Activated CD4-positive, alpha-beta T cell treated with anti-CD3 and anti-CD28 coated beads for 36 hours (primary cell): ENCODE results near the gene IL21. TPM values are rescaled to one million over a fixed set of nuclear protein-coding genes. Genes with fewer than 3 reads are reported as not detected.
A peak's percentile ranks its signal among the peaks of the same experiment; 100 is the strongest.
"Not testable (repeated sequence)": the region's sequence is repeated elsewhere in the genome, so short reads cannot be mapped to it uniquely, and the experiment has no call there.

Experiments used
- ATAC-seq: fragments of 200-7000 bp; cut with Tn5 transposase; one replicate; pipeline ENCODE4 v1.10.0; 2021; ENCODE audit warnings: mild to moderate bottlenecking, moderate library complexity
- CTCF ChIA-PET: fragments of 350-600 bp; sonication (Branson Sonifier 250); formaldehyde crosslinking; loops from one replicate; lab custom pipeline; 2021; ENCODE audit warnings: antibody characterized with exemption; lab: Charles Lee
- POLR2A ChIA-PET: fragments of 350-600 bp; sonication (Branson Sonifier 250); formaldehyde crosslinking; loops from one replicate; lab custom pipeline; 2021; ENCODE audit warnings: antibody characterized with exemption, inconsistent platforms; lab: Charles Lee
- DNase-seq: peaks from one replicate; pipeline ENCODE4 v3.0.0-alpha.2; 2020
- H3K27ac Mint-ChIP-seq: one replicate; pipeline ENCODE4 v1.8.0; 2021; ENCODE audit warnings: mixed read lengths
- H3K27me3 Mint-ChIP-seq: one replicate; pipeline ENCODE4 v1.8.0; 2021; ENCODE audit warnings: mixed read lengths
- H3K36me3 Mint-ChIP-seq: one replicate; pipeline ENCODE4 v1.8.0; 2021; ENCODE audit warnings: low read depth, mixed read lengths
- H3K4me1 Mint-ChIP-seq: one replicate; pipeline ENCODE4 v1.8.0; 2021; ENCODE audit warnings: mixed read lengths
- H3K4me3 Mint-ChIP-seq: one replicate; pipeline ENCODE4 v1.8.0; 2021; ENCODE audit warnings: mild to moderate bottlenecking, moderate library complexity, mixed read lengths
- H3K9me3 Mint-ChIP-seq: one replicate; pipeline ENCODE4 v1.8.0; 2021; ENCODE audit warnings: low read depth, mixed read lengths
- intact Hi-C, 2 experiments: fragments of 100-400 bp; cut with DNase I in 1 of 2; cut with micrococcal nuclease in 1 of 2; formaldehyde crosslinking; loops; one replicate each; pipeline versions ENCODE4 v1.14.2 to v1.15.1; 2022 to 2024; cut with DNase I, micrococcal nuclease
- total RNA-seq, 2 experiments: library from RNA; stranded (reverse); gene quantifications; one replicate each; pipeline ENCODE4 v1.2.3, GENCODE V29; 2021

The IL21 gene
- total RNA-seq, 2 experiments from 2014 or later = 50.0 to 65.1 TPM

GRCh38 chr4:122584519-122584918, 36.3 kb downstream of the IL21 start:
- Mint-ChIP-seq H3K36me3 (no peaks in the 10 kb centered on the region), H3K27ac (peak overlapping the region; percentile 92), H3K9me3 (no peaks in the 10 kb centered on the region), H3K4me3 (peak overlapping the region; percentile 44), H3K4me1 (peaks cover 57% of the 10 kb centered on the region), H3K27me3 (no peaks in the 10 kb centered on the region)
- ATAC-seq = peak; percentile 93
- intact Hi-C loops = loop anchor here in 1 of 2 experiments (1.0 to 2.0 kb wide), 3 partner anchors 18 to 338 kb away; partner anchors contain the start of genes IL21 and NUDT6
- ChIA-PET POLR2A (interaction anchor here (0.6 to 0.9 kb wide), 2 partner anchors 18 to 148 kb away, joined by 3 read pairs; partner anchors contain the start of gene BBS12), CTCF (interaction anchor here (0.9 to 2.5 kb wide), 6 partner anchors 18 to 330 kb away, joined by 3 to 12 read pairs (median 4); no protein-coding TSS in a partner anchor)
- DNase-seq = peak; percentile 33

DNA sequence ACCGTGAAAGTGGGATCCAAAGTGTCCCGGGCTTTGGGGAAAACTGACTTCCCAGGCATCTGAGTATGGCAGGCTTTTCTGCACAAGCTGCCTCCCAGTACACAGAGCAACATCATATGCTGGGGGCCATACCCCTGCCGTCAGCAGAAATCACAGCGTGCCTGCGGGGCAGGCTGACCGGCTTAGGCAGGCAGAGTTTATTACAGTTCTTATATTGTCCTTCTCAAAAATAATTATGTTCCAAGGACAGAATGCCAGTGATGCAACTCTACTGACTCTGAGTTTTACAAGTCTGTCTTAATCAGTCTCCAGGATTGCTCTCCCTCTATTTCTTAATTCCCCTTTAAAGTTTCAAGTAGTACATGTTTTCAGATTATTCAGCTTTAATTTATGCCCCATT, 37.0 kb downstream of the IL21 start:
- H3K4me3 Mint-ChIP-seq = peak overlapping the region; percentile 44
- intact Hi-C loops = loop anchor here in 1 of 2 experiments (1.0 to 2.0 kb wide), 3 partner anchors 18 to 339 kb away; partner anchors contain the start of genes IL21 and NUDT6
- DNase-seq (no peak), ATAC-seq (no peak)
- ChIA-PET CTCF (interaction anchor here (0.9 to 2.5 kb wide), 7 partner anchors 17 to 330 kb away, joined by 3 to 12 read pairs (median 4); no protein-coding TSS in a partner anchor), POLR2A (interaction anchor here (0.9 kb wide), 1 partner anchor 149 kb away, joined by 3 read pairs; the partner anchor contains the start of gene BBS12)
- H3K4me1 Mint-ChIP-seq = peaks cover 63% of the 10 kb centered on the region
- H3K27me3 Mint-ChIP-seq = no peaks in the 10 kb centered on the region
- H3K9me3 Mint-ChIP-seq = no peaks in the 10 kb centered on the region
- peak overlapping the region; percentile 92 for H3K27ac Mint-ChIP-seq
- H3K36me3 Mint-ChIP-seq = no peaks in the 10 kb centered on the region

DNA sequence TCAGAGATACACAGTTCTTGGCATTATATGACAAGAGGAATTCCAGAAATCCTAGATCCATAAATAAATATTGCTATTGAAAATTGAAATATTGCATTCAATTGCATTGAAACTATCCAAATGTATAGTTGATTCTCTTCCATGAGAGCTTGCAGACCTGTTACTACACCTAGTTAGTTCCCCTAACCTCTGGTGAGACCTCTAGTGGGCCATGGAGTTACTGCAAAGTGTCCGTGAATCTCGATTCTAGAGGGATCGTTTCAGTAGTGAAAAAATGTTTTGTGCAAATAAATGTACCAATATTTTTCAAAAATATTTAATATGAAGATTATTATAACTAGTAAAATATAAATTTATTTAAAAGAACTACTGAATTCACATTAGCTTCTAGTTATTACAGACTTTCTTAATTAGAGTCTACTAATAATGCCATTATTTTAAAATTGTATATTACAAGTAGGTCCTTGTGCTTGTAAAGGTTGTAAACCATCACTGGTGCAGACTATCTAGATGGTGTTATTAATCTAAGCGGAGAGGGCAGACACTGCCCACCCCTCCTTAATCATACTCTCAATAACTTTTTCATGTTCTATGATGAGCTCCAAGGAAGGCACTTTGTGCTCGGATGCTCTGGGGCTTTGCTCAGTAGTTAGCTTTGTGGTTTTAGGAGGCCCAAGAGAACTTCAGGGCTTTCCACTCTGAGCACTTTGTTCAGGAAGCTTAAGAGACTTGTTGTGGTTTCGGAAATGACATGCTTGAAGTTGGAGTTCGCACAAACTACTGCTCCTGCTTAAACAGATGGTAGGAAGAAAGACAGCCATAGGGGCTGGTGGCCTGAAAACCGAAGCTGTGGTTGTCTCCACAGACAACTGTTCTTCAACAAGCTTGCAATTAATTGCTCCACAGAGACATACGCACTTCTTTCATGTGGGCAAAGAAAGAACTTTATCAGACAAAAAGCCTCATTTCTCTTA, 42.8 kb downstream of the IL21 start:
- intact Hi-C loops = loop anchor here (1.0 to 5.0 kb wide), 14 partner anchors 36 to 678 kb away; partner anchors contain the start of genes BLTP1 (in 2 of the 2), IL2 (in 1 of the 2) and NUDT6 (in 1 of the 2)
- peaks cover 13% of the 10 kb centered on the region for H3K36me3 Mint-ChIP-seq
- CTCF ChIA-PET = interaction anchor here (0.6 to 3.8 kb wide), 87 partner anchors 9 to 1410 kb away, joined by 3 to 42 read pairs (median 4); partner anchors contain the start of genes BBS12, BBS7, IL2 and NUDT6
- POLR2A ChIA-PET = interaction anchor here (0.6 to 2.2 kb wide), 10 partner anchors 26 to 154 kb away, joined by 3 to 10 read pairs (median 4); partner anchors contain the start of gene BBS12
- peak overlapping the region; percentile 96 for H3K27ac Mint-ChIP-seq
- peak; percentile 84 for DNase-seq
- H3K4me3 Mint-ChIP-seq = peak overlapping the region; percentile 68
- no peaks in the 10 kb centered on the region for H3K27me3 Mint-ChIP-seq
- H3K9me3 Mint-ChIP-seq = peaks cover 4% of the 10 kb centered on the region
- H3K4me1 Mint-ChIP-seq = peaks cover 64% of the 10 kb centered on the region
- ATAC-seq = peak; percentile 64

GRCh38 chr4:122577189-122577553, 43.7 kb downstream of the IL21 start:
- peak overlapping the region; percentile 86 for H3K27ac Mint-ChIP-seq
- H3K4me3 Mint-ChIP-seq = peak overlapping the region; percentile 59
- ChIA-PET CTCF (interaction anchor here (0.5 to 3.8 kb wide), 66 partner anchors 9 to 1409 kb away, joined by 3 to 42 read pairs (median 6); partner anchors contain the start of genes BBS12, BBS7 and IL2), POLR2A (interaction anchor here (1.4 to 2.2 kb wide), 3 partner anchors 119 to 155 kb away, joined by 5 to 10 read pairs (median 7); partner anchors contain the start of gene BBS12)
- no peaks in the 10 kb centered on the region for H3K27me3 Mint-ChIP-seq
- peaks cover 13% of the 10 kb centered on the region for H3K36me3 Mint-ChIP-seq
- DNase-seq (peak; percentile 30), ATAC-seq (peak; percentile 53)
- H3K9me3 Mint-ChIP-seq = peaks cover 4% of the 10 kb centered on the region
- intact Hi-C loops = loop anchor here (1.0 to 5.0 kb wide), 12 partner anchors 68 to 677 kb away; partner anchors contain the start of genes BLTP1 (in 2 of the 2) and NUDT6 (in 1 of the 2)
- H3K4me1 Mint-ChIP-seq = peaks cover 55% of the 10 kb centered on the region

DNA sequence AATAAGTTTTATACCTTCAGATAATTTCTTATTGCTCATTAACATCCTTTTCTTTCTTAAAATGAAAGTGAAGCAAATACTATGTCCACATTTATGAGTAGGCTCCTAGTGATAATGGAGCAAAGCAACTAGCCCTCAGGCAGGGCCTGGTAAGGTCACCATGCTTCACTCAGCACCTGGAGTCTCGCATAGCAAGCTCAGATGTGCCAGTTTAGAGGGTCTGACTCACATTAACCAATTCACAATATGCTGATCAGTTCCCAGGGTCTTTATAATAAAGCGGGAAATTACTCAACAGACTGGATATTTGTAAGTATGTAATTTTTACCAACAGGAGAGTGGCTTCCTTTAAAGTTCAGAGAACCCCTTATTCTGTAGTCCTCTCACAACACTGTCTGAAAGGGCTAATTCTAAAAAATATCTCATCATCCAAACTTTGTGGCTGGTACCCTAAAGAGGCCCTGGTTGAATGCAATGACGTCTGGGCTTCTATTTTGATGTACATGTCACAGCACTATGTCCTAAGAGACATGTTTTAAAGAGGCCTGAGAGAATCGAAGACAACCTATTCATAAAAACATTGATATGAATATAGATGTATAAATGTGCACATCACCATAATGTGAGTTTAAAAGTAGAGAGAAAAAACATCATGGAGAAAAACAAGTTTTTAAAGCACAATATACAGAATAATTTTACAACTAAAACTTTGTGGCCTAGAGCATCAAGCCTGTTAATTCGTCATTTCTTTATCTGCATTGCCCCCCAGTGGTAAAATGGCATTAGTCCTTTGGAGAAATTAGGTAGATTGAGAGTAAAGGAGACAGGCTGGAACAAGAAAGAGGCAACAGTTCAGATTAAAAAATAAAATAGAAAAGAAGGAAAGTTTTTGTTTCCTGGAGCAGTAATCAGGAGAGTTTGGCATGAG, 44.3 kb downstream of the IL21 start:
- Mint-ChIP-seq H3K4me3 (peak overlapping the region; percentile 59), H3K27ac (peak overlapping the region; percentile 86), H3K9me3 (peaks cover 5% of the 10 kb centered on the region), H3K36me3 (peaks cover 13% of the 10 kb centered on the region), H3K4me1 (peaks cover 53% of the 10 kb centered on the region), H3K27me3 (no peaks in the 10 kb centered on the region)
- peak; percentile 51 for DNase-seq
- ChIA-PET POLR2A (interaction anchor here (0.7 to 1.4 kb wide), 2 partner anchors 134 to 199 kb away, joined by 3 to 5 read pairs; no protein-coding TSS in a partner anchor), CTCF (interaction anchor here (0.5 to 3.8 kb wide), 60 partner anchors 10 to 676 kb away, joined by 3 to 42 read pairs (median 4); partner anchors contain the start of genes BBS12 and IL2)
- intact Hi-C loops = loop anchor here (1.0 to 5.0 kb wide), 13 partner anchors 34 to 676 kb away; partner anchors contain the start of genes BLTP1 (in 2 of the 2) and NUDT6 (in 1 of the 2)
- ATAC-seq = peak; percentile 57

- intact Hi-C loops, H3K27me3 Mint-ChIP-seq: not testable (repeated sequence)
Measured at GRCh38 chr4:122574347-122574746, 46.5 kb downstream of the IL21 start.

DNA sequence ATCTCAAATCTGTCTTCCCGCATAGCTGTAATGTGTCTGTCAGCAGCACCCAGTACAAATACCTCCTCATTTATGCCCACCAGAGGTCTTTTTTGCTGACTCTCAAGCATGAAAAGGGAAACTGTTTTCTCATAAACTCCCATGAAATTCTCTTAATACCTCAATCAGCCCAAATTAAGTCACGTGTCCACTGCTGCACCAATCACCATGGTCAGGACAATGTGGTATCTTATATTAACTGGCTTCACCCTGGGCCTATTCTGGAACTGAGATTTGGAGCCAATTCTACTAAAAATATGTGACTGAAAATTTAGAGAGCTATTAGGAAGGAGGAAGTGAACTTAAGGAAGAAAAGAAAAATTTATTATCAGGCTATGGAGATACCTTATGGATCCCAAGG, 58.4 kb downstream of the IL21 start:
- ATAC-seq (no peak), DNase-seq (no peak)
- CTCF ChIA-PET = interaction anchor here (0.9 to 1.3 kb wide), 2 partner anchors 15 to 108 kb away, joined by 3 to 4 read pairs; no protein-coding TSS in a partner anchor
- H3K27ac Mint-ChIP-seq = no peak overlapping the region
- intact Hi-C loops = no loop called here
- H3K4me1 Mint-ChIP-seq = peaks cover 19% of the 10 kb centered on the region
- H3K27me3 Mint-ChIP-seq = no peaks in the 10 kb centered on the region
- POLR2A ChIA-PET = no interaction called here
- peaks cover 7% of the 10 kb centered on the region for H3K36me3 Mint-ChIP-seq
- H3K9me3 Mint-ChIP-seq = peaks cover 9% of the 10 kb centered on the region
- H3K4me3 Mint-ChIP-seq = no peak overlapping the region

More at GRCh38 chr4:122574347-122574746, 46.5 kb downstream of the IL21 start:
- CTCF ChIA-PET = interaction anchor here (0.6 to 1.0 kb wide), 2 partner anchors 116 to 215 kb away, joined by 3 to 4 read pairs; no protein-coding TSS in a partner anchor
- POLR2A ChIA-PET, ATAC-seq, DNase-seq, H3K27ac Mint-ChIP-seq, H3K4me3 Mint-ChIP-seq, H3K9me3 Mint-ChIP-seq: not testable (repeated sequence)
- Mint-ChIP-seq H3K4me1 (peaks cover 38% of the 10 kb centered on the region), H3K36me3 (peaks cover 13% of the 10 kb centered on the region)

Other genes starting within 250 kb of the IL21 start
- gene ADAD1, start 242.1 kb downstream of the IL21 start, total RNA-seq = not detected
- gene IL2, start 164.3 kb downstream of the IL21 start, total RNA-seq = 100 to 1,000 TPM; 168 TPM
- gene BBS12, start 111.6 kb upstream of the IL21 start, total RNA-seq = 1 to 10 TPM; 2.8 to 3.9 TPM
- gene FGF2, start 205.8 kb upstream of the IL21 start, total RNA-seq = 1 to 10 TPM in 1 of 2 experiments, under 1 TPM in 1; 0.91 to 1.2 TPM